Liver (tissue), 3 donors: Measurements from ENCODE around the gene RHNO1.

ENCODE experiments used
- TAF1 ChIP-seq: conservative IDR thresholded peaks from 2 replicates; pipeline ENCODE4 v1.6.1; 2016; ENCODE audit warnings: antibody characterized with exemption, mild to moderate bottlenecking
- TF ChIP-seq, protein P1 (sequence below): fragments of 150-350 bp; IDR thresholded peaks from 2 replicates; pipeline ENCODE4 v1.5.1; 2017; ENCODE audit warnings: improper control_type of control experiment, low read depth, low read length; ENCODE audit not compliant: missing input control
- donor health status: healthy.
- donor health status: healthy.

DNA sequence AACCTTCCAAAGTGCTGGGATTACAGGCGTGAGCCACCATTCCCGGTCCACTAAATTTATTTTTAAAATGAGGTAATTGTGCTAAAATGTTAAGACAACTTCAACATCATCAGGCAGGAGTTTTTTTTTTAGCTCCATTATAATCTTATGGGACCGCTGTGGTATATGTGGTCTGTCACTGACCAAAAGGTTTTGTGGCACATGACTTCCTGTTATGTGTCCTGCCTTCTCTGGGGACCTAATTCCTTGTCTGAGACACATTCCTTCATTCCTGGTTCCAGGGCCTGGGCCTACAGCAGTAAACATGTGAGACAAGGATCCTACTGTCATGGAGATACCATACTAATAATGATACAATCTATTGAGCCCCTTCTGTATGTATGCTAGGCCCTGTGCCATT is 25.1 kb upstream of the RHNO1 start:
- TF ChIP-seq, protein P1, sequence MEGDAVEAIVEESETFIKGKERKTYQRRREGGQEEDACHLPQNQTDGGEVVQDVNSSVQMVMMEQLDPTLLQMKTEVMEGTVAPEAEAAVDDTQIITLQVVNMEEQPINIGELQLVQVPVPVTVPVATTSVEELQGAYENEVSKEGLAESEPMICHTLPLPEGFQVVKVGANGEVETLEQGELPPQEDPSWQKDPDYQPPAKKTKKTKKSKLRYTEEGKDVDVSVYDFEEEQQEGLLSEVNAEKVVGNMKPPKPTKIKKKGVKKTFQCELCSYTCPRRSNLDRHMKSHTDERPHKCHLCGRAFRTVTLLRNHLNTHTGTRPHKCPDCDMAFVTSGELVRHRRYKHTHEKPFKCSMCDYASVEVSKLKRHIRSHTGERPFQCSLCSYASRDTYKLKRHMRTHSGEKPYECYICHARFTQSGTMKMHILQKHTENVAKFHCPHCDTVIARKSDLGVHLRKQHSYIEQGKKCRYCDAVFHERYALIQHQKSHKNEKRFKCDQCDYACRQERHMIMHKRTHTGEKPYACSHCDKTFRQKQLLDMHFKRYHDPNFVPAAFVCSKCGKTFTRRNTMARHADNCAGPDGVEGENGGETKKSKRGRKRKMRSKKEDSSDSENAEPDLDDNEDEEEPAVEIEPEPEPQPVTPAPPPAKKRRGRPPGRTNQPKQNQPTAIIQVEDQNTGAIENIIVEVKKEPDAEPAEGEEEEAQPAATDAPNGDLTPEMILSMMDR, result no peak
- TF ChIP-seq TAF1, result no peak
